Neutrophil (primary cell): Measurements from ENCODE around the gene ZNF440.
"Not testable (repeated sequence)": the region's sequence is repeated elsewhere in the genome, so short reads cannot be mapped to it uniquely, and the experiment has no call there.

Experiments used
- H3K27ac ChIP-seq: fragments of 200-600 bp; sonication (generic); 2 replicates; pipeline ENCODE4 v1.5.1; 2016; ENCODE audit warnings: mild to moderate bottlenecking, moderate library complexity
- H3K27me3 ChIP-seq: fragments of 200-600 bp; sonication (generic); 2 replicates; pipeline ENCODE4 v1.6.0; 2016; ENCODE audit warnings: mild to moderate bottlenecking
- H3K36me3 ChIP-seq: fragments of 200-600 bp; sonication (generic); 2 replicates; pipeline ENCODE4 v1.5.1; 2017
- H3K4me1 ChIP-seq, 2 experiments: fragments of 200-600 bp in 1 of 2; sonication (generic) in 1 of 2; 1 replicate in 1 of 2; 2 replicates in 1 of 2; pipeline versions ENCODE4 v1.5.1 to v1.6.1; 2013 to 2016; ENCODE audit warnings: low read depth in 1 of 2, low read length in 1 of 2, mild to moderate bottlenecking in 1 of 2, moderate library complexity in 1 of 2; ENCODE audit not compliant: control insufficient read depth in 1 of 2, insufficient read depth in 1 of 2
- H3K4me3 ChIP-seq, 2 experiments: fragments of 200-600 bp in 1 of 2; sonication (generic) in 1 of 2; 1 replicate in 1 of 2; 2 replicates in 1 of 2; pipeline ENCODE4 v1.5.1; 2013 to 2016; ENCODE audit warnings: low read depth in 1 of 2, low read length in 1 of 2, mild to moderate bottlenecking in 1 of 2, moderate library complexity in 1 of 2
- H3K9me3 ChIP-seq: fragments of 200-600 bp; sonication (generic); 2 replicates; pipeline ENCODE4 v1.5.1; 2016
- CTCF ChIP-seq: fragments of 200-600 bp; sonication (generic); IDR thresholded peaks from 2 replicates; pipeline ENCODE4 v1.5.1; 2016; ENCODE audit warnings: antibody characterized with exemption

The ZNF440 gene

GRCh38 chr19:11814029-11814699 lies at the start of gene ZNF440:
ZNF440 (plus strand) TSS chr19:11814273; CDS start chr19:11814448, 175 bp downstream.
- no peak for TF ChIP-seq CTCF
- Histone ChIP-seq H3K27ac (peak within 1 kb of the TSS; percentile 77), H3K27me3 (no peaks in the 10 kb centered on the region), H3K4me3 (peak within 1 kb of the TSS; percentile 79), H3K4me1 (peaks cover 10 to 12% of the 10 kb centered on the region in 2 experiments), H3K36me3 (no peaks in the 10 kb centered on the region), H3K9me3 (peaks cover under 1% of the 10 kb centered on the region)

- peak; percentile 17 for TF ChIP-seq CTCF
- H3K36me3 ChIP-seq = no peaks in the 10 kb centered on the region
- H3K9me3 ChIP-seq = peaks cover 12% of the 10 kb centered on the region
- H3K4me3 ChIP-seq = peak within 1 kb of the TSS; percentile 80 to 83
- H3K27ac ChIP-seq = peak within 1 kb of the TSS; percentile 73
- H3K27me3 ChIP-seq = peaks cover 20% of the 10 kb centered on the region
- peaks cover 13 to 16% of the 10 kb centered on the region in 2 experiments for H3K4me1 ChIP-seq
Observed at GRCh38 chr19:11766597-11767591, 47.2 kb upstream of the ZNF440 start, which contains the start of gene ZNF441. ZNF441 (plus strand) TSS chr19:11767000; CDS start chr19:11767194, 194 bp downstream.

- H3K27me3 ChIP-seq = peaks cover 20% of the 10 kb centered on the region
- peaks cover 13 to 16% of the 10 kb centered on the region in 2 experiments for H3K4me1 ChIP-seq
- H3K9me3 ChIP-seq = peaks cover 12% of the 10 kb centered on the region
- TF ChIP-seq CTCF = no peak
- no peaks in the 10 kb centered on the region for H3K36me3 ChIP-seq
- peak overlapping the region; percentile 80 to 83 for H3K4me3 ChIP-seq
- peak overlapping the region; percentile 73 for H3K27ac ChIP-seq
Observed at GRCh38 chr19:11767633-11768133, 46.4 kb upstream of the ZNF440 start.

- H3K36me3 ChIP-seq = no peaks in the 10 kb centered on the region
- peaks cover 18% of the 10 kb centered on the region for H3K9me3 ChIP-seq
- H3K27ac ChIP-seq = no peak overlapping the region
- no peak overlapping the region for H3K4me3 ChIP-seq
- no peak for TF ChIP-seq CTCF
- H3K27me3 ChIP-seq = peaks cover 8% of the 10 kb centered on the region
- peaks cover 13 to 16% of the 10 kb centered on the region in 2 experiments for H3K4me1 ChIP-seq
Observed at GRCh38 chr19:11769995-11770394, 44.1 kb upstream of the ZNF440 start.

- Histone ChIP-seq H3K4me1 (peaks cover 10 to 13% of the 10 kb centered on the region in 2 experiments), H3K9me3 (peaks cover 23% of the 10 kb centered on the region)
- H3K27me3 ChIP-seq, H3K36me3 ChIP-seq, H3K27ac ChIP-seq, H3K4me3 ChIP-seq: not testable (repeated sequence)
Observed at GRCh38 chr19:11771520-11771919, 42.6 kb upstream of the ZNF440 start.

GRCh38 chr19:11776669-11777068 lies 37.4 kb upstream of the ZNF440 start:
- peaks cover 56% of the 10 kb centered on the region for H3K9me3 ChIP-seq

More at GRCh38 chr19:11776669-11777068, 37.4 kb upstream of the ZNF440 start:
- not testable (repeated sequence) for H3K4me3 ChIP-seq, H3K27ac ChIP-seq, H3K27me3 ChIP-seq, H3K4me1 ChIP-seq
- H3K36me3 ChIP-seq = peaks cover 39% of the 10 kb centered on the region
